GM04503 (cell line): ENCODE data around the gene ERN1.

Experiments
- DNase-seq: peaks from one replicate; pipeline ENCODE4 v3.0.0-alpha.2; 2012; ENCODE audit warnings: low read depth

The ERN1 gene

GRCh38 chr17:64059756-64060155 is 70.2 kb downstream of the ERN1 start:
- DNase-seq, result no peak

GRCh38 chr17:64058621-64059020 is 71.3 kb downstream of the ERN1 start:
- no peak for DNase-seq

GRCh38 chr17:64057701-64058263 is 72.2 kb downstream of the ERN1 start:
- DNase-seq, result no peak

GRCh38 chr17:64056269-64057005 is 73.5 kb downstream of the ERN1 start:
- no peak for DNase-seq

- DNase-seq, result no peak
These were observed 74.5 kb downstream of the ERN1 start for GRCh38 chr17:64055183-64056142.

- DNase-seq, result no peak
These were observed 75.6 kb downstream of the ERN1 start for GRCh38 chr17:64054304-64054703.

GRCh38 chr17:64053101-64053500 is 76.8 kb downstream of the ERN1 start:
- DNase-seq, result no peak

GRCh38 chr17:64051153-64051552 is 78.8 kb downstream of the ERN1 start:
- no peak for DNase-seq

GRCh38 chr17:64048805-64049204 is 81.1 kb downstream of the ERN1 start:
- no peak for DNase-seq

- no peak for DNase-seq
These were observed 84.8 kb downstream of the ERN1 start for GRCh38 chr17:64045176-64045575.

- DNase-seq, result no peak
These were observed 87.1 kb downstream of the ERN1 start for GRCh38 chr17:64042700-64043485.

GRCh38 chr17:64041912-64042311 is 88.0 kb downstream of the ERN1 start:
- no peak for DNase-seq

GRCh38 chr17:64040206-64040605 is 89.7 kb downstream of the ERN1 start:
- DNase-seq, result no peak

GRCh38 chr17:64039106-64039400 is 90.9 kb downstream of the ERN1 start:
- no peak for DNase-seq

- no peak for DNase-seq
These were observed 91.4 kb downstream of the ERN1 start for GRCh38 chr17:64038331-64039105.

GRCh38 chr17:64037802-64038201 is 92.1 kb downstream of the ERN1 start:
- DNase-seq, result no peak

GRCh38 chr17:64037180-64037579 is 92.8 kb downstream of the ERN1 start:
- DNase-seq, result no peak

- no peak for DNase-seq
These were observed 93.6 kb downstream of the ERN1 start for GRCh38 chr17:64036198-64036922.

GRCh38 chr17:64032081-64032480 is 97.9 kb downstream of the ERN1 start:
- DNase-seq, result no peak

GRCh38 chr17:64028874-64029464 is 101.0 kb downstream of the ERN1 start:
- no peak for DNase-seq
